Measurements from ENCODE around the gene DTNB. TPM values are rescaled to one million over a fixed set of nuclear protein-coding genes. Genes with fewer than 3 reads are reported as not detected.

DTNB gene
- total and polyA plus RNA-seq, 2 of the 4 experiments (the other 2 are of a cell fraction), result 3.8 to 5.3 TPM

DNA sequence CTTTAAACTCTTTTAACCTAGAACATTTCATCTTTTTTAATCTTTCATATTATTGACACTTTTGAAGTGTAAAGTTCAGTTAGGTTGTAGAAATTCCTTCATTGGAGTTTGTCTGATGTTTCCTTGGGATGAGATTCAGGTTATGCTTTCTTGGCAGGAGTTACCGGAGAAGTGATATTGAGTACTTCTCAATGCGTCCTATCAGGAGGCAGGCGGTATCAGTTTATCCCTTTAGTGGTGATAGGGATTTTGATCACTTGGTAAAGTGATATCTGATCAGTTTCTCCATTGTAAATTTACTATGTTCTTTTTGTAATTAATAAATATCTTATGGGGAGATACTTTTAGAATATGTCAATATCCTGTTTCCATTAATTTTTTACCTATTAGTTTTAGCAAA lies 78.4 kb downstream of the DTNB start:
- no CpG with 5 or more reads among the region's 3 CpGs for WGBS, 2 experiments (ENCODE audit: extremely low coverage in 2 of 2, insufficient read length in 1 of 2)
- no peak overlapping the region for H3K56ac ChIP-seq (ENCODE audit: extremely low read depth, insufficient read depth, low read length)
- no peak overlapping the region for H4K5ac ChIP-seq (ENCODE audit: low read depth, low read length)
- ATAC-seq (ENCODE audit: low read depth) (no peak), DNase-seq (no peak)
- CTCF ChIA-PET, result interaction anchor here (0.6 kb wide), 1 partner anchor 12 kb away, joined by 3 read pairs; no protein-coding TSS in a partner anchor
- intact Hi-C loops (cut with micrococcal nuclease), result no loop called here
- H2AK9ac ChIP-seq (replicated peaks; ENCODE audit: low read depth, low read length, poor library complexity), result no peak overlapping the region
- H2AFZ ChIP-seq (replicated peaks; ENCODE audit: low read length, poor library complexity), result no peak overlapping the region
- H3K4me2 ChIP-seq (ENCODE audit: low read depth, low read length), result no peak overlapping the region
- H3K14ac ChIP-seq (replicated peaks; ENCODE audit: low read depth, low read length), result no peak overlapping the region
- peaks cover 4% of the 10 kb centered on the region; the same call in 1 of the 2 replicates for H3K4me1 ChIP-seq (ENCODE audit: control insufficient read depth, insufficient read depth, low read length)
- peaks cover 3% of the 10 kb centered on the region; the same call in 1 of the 2 replicates for H3K9me1 ChIP-seq (ENCODE audit: insufficient read depth, low read length)
- no peak overlapping the region for H3K4ac ChIP-seq (ENCODE audit: low read depth, low read length)
- H2BK5ac ChIP-seq (ENCODE audit: low read depth, low read length, poor library complexity, severe bottlenecking), result no peak overlapping the region
- in situ Hi-C loops (cut with MboI; ENCODE audit: low sequenced_read_pairs), result no loop called here
- H3K18ac ChIP-seq (ENCODE audit: low read depth, low read length), result no peak overlapping the region
- no peak overlapping the region; the same call in 1 of the 2 replicates for H2BK120ac ChIP-seq (ENCODE audit: low read depth, low read length)
- no peaks in the 10 kb centered on the region for H3K9me3 ChIP-seq (ENCODE audit: control insufficient read depth, insufficient read depth, low read length)
- no peaks in the 10 kb centered on the region for H3K79me1 ChIP-seq (ENCODE audit: low read depth in 1 of 2, low read length in 2 of 2)
- H4K8ac ChIP-seq (ENCODE audit: low read depth in 2 of 2, low read length in 2 of 2), result no peak overlapping the region
- no peaks in the 10 kb centered on the region for H4K20me1 ChIP-seq (ENCODE audit: insufficient read depth, low read length)
- no TSS peak for BruUV-seq (replicated peaks)
- no peak overlapping the region for H3K4me3 ChIP-seq (ENCODE audit: insufficient read depth, low read depth, low read length)
- H3K36me3 ChIP-seq (ENCODE audit: control insufficient read depth, insufficient read depth, low read length), result no peaks in the 10 kb centered on the region
- H3K9ac ChIP-seq (ENCODE audit: low read depth, low read length), result no peak overlapping the region
- no peak overlapping the region for H2BK20ac ChIP-seq (ENCODE audit: low read depth, low read length)
- no peak overlapping the region for H3K23ac ChIP-seq (ENCODE audit: low read depth, low read length)
- H3K27me3 ChIP-seq (ENCODE audit: control insufficient read depth, insufficient read depth, low read length), result no peaks in the 10 kb centered on the region
- POLR2A ChIA-PET (ENCODE audit: unreplicated experiment), result no interaction called here
- H4K91ac ChIP-seq (ENCODE audit: insufficient read depth, low read depth, low read length), result no peak overlapping the region
- H2AK5ac ChIP-seq (ENCODE audit: low read depth, low read length), result no peak overlapping the region
- H2BK15ac ChIP-seq (ENCODE audit: low read depth, low read length), result no peak overlapping the region
- no peak for TF ChIP-seq BHLHE40 (IDR thresholded peaks at IDR 0.05; ENCODE audit: low read depth, low read length)
- TF ChIP-seq CEBPB (IDR thresholded peaks at IDR 0.05; ENCODE audit: low read depth, low read length), result no peak
- TF ChIP-seq RFX5 (IDR thresholded peaks at IDR 0.05; ENCODE audit: low read depth, low read length), result no peak
- no peak for TF ChIP-seq ELK1 (IDR thresholded peaks at IDR 0.05; ENCODE audit: borderline replicate concordance, low read depth, low read length)
- no peak for TF ChIP-seq POLR2A (IDR thresholded peaks at IDR 0.05; ENCODE audit: low read depth, low read length)
- TF ChIP-seq CHD1 (IDR thresholded peaks at IDR 0.05; ENCODE audit: low read depth, low read length), result no peak
- TF ChIP-seq RAD21 (IDR thresholded peaks at IDR 0.05; ENCODE audit: low read length), result no peak
- TF ChIP-seq NFE2L2 (IDR thresholded peaks at IDR 0.05; ENCODE audit: low read depth, low read length), result no peak
- no peak for TF ChIP-seq CTCF (conservative IDR thresholded peaks at IDR 0.05; ENCODE audit: low read depth, low read length)
- no peak for TF ChIP-seq MXI1 (IDR thresholded peaks at IDR 0.05; ENCODE audit: borderline replicate concordance, low read depth, low read length)
- TF ChIP-seq USF2 (IDR thresholded peaks at IDR 0.05; ENCODE audit: low read depth, low read length), result no peak
- TF ChIP-seq MAZ (IDR thresholded peaks at IDR 0.05; ENCODE audit: borderline replicate concordance, low read depth, low read length), result no peak
- TF ChIP-seq FOS (IDR thresholded peaks at IDR 0.05; ENCODE audit: low read depth, low read length), result no peak
- no peak for TF ChIP-seq MAFK (IDR thresholded peaks at IDR 0.05; ENCODE audit: low read depth, low read length)
- no peak for TF ChIP-seq SMC3 (IDR thresholded peaks at IDR 0.05; ENCODE audit: low read depth, low read length)
- no peak for TF ChIP-seq RCOR1 (IDR thresholded peaks at IDR 0.05; ENCODE audit: insufficient replicate concordance, low read length)
- dilution Hi-C loops (cut with HindIII; ENCODE audit: low sequenced_read_pairs, unreplicated experiment), result no loop called here
- no peak overlapping the region for H3K27ac ChIP-seq (ENCODE audit: insufficient read depth, low read length)
